HG02943 (cell line): ENCODE measurements around the gene RFX4.

Experiments used
- ATAC-seq: cut with Tn5 transposase; IDR thresholded peaks from one replicate; pipeline ENCODE4 v1.9.1; 2021; ENCODE audit warnings: mild to moderate bottlenecking, low read depth, moderate library complexity; ENCODE audit not compliant: unreplicated experiment

The RFX4 gene

DNA sequence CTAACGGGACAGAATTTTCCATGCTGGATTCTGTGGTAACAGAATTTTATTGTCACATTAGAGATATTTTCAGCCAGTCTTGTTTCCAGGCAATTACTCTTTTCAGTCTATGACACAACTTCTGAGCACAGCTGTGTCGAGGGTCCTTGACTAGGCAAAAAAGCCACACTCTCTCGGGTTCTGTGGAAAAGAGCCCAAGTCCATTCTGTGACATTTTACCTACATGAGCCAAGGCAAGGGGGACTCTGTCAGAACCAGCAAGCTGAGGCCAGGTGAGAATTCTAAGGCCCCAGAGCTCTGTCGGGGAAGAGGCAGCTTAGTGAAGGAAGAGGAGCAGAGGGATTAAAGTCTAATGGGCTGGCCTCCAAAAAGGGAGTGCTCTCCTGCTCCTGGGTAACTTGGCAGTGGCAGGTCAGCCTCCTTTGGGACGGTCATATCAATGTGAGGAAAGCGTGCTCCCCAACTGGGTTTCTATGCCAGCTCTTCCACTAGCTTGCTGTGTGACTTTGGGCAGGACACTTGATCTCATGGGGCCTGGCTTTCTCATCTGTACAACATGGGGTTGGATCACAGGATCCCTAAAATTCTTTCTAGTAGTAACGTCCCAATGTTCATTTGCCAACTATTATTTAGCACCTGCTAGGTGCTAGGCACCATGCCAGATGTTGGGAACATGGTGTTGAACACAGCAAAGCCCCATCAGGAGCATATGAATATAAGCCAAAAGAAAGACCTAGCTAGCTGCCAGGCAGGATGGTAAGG is 175.7 kb downstream of the RFX4 start:
- no peak for ATAC-seq

DNA sequence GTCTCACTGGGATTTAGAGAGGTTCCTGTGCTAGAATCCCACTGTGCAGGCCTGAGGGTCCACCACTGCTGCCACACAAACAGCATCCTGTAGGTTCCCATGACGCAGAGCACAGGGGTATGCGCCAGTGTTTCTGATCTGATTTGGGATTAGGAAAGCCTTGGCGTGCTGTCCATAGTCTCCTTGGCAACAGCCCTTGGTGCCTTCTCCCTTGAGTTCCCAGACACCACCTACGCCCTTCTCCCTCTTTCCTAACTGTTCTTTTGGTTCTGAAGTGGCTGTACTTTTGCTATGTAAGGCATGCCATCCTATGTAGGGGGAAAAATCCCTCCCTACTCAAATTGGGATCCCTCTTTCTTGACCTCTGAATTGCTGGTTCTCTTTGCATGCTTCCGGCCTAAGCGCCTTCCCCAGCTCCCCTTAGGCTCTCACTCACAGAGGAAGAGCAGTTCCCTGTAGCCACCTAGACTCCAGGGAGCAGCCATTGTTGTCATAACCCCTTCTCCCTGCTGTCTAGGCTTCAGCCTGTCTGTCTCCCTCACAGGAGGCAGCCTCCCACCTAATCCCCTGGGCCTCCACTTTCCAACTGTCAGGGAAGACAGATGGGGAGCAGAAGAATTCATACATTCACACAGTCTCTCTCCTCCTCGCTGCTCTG is 176.9 kb downstream of the RFX4 start:
- ATAC-seq = peak; percentile 28

DNA sequence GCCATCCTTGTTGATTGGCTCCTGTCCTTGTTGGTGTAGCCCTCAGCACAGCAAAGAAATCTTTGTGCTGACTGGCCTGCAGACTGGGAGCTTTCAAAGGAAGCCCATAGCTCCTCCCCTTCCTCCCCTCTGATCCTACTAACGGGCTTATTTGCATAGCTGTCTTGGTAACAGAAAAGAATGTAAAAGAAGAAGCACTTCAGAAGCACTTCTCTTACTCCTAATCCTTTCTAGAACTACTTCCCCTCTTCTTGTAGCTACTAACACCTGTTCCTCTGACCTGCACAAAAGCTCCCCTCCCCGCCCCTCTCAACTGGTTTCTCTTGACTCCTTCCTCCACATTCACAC is 177.4 kb downstream of the RFX4 start:
- ATAC-seq = peak; percentile 94

DNA sequence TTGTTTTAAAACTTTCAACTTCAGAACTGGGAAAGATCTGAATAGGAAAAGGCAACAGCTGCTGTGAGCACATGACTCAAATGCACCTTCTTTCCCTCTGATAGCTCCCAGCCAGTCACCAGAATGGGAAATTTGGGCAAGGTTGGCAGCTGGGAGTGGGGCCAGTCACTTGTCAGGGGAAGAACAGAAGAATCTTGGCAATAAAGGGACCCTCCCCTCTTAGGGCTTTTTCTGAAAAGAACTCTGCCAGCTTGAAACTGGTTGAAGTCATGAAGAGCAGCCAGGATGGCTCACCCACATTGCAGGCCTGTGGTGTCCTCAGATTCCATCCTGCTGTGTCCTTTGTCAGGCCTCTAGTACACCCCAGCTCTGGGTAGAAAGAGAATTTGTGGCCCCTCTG is 181.4 kb downstream of the RFX4 start:
- ATAC-seq = no peak

DNA sequence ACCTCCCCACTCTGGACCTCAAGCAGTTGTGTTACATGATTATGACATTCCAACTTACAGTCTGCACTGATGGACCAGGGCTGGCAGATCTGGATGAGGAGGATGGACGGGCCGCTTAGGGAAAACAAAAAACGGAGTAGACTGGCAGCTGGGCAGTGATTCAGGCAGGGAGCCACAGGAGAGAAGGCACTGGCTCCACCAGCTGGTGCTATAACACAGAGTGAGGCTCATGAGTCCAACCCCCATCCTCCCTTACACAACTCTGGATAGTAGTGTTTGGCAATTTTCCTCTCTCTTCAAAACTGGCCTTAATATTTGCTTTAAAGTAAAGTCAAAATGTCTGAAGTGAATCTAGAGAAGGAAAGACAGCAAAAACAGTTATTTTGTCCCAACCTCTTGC is 181.9 kb downstream of the RFX4 start:
- ATAC-seq = no peak

DNA sequence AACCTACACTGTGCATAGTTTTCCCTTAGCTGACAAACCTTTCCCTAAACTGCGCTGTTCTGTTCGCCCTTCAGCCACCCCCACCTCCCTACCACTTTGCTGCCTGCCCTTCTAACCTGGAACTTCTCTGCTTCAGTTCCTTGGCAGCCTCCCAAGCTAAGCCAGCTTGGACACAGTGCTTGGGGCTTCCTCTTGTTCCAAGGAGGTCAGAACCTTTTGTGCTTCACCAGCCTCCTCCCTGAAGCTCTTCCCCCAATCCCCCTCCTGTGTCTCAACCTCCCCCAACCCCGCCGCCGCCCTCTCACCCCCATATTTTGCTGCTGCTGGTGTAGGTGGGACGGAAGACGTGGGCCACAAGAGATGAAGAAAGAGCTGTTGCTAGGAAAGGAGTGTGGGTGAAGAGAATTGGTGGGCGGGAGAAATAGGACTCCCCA is 183.6 kb downstream of the RFX4 start:
- no peak for ATAC-seq

DNA sequence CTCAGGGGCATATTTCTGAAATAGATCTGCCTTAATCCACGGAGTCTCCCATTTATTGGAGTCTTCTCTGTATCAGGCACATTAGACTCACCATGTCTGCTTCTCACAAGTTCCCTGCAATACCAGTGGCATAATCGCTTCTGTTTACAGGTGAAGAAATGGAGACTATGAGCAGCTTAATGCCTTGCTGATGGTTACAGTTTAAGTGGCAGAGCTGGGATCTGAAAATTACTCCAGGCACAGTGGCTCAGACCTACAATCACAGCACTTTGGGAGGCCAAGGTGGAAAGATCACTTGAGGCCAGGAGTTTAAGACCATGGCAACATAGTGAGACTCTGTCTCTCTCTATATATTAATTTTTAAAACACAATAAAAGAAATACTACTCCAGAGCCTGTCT is 184.4 kb downstream of the RFX4 start:
- no peak for ATAC-seq

DNA sequence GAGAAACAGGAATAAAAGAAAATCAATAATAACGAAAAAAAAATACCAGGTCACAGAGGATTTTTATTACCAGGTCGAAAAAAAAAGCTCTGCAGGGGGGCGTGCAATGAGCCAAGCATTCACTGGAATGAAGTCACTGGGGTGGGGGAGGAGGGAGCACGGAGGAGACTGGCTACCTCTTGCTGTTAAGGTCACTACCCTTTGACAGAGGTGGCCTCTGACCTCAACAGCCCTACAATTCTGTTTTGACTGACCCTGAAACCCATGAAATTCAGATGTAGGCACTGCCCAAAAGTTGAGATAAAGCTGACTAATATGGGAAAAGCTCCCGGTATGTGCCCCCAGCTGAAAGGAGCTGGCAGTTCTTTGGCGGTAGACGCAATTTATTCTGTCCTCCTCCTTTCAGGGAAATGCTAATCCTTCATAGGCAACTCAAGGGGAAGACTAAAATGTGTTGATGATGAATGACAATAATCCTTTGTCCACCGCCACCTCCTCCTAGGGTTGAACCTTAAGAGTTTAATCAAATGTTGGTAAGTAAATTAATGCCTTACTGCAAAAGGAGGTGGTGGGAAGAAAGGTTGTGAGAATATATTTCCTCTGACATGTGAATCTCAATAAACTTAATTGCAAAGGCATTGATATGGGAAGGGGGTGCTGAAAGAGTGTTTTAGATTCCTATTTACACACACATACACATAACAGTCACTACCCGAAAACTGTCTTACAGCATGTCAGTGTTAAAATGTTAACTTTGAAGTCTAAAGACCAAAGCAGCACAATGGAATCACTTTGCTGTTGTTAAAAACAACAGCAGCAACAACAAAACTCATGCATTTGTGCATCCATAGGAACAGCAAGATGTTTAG is 185.4 kb downstream of the RFX4 start:
- no peak for ATAC-seq

DNA sequence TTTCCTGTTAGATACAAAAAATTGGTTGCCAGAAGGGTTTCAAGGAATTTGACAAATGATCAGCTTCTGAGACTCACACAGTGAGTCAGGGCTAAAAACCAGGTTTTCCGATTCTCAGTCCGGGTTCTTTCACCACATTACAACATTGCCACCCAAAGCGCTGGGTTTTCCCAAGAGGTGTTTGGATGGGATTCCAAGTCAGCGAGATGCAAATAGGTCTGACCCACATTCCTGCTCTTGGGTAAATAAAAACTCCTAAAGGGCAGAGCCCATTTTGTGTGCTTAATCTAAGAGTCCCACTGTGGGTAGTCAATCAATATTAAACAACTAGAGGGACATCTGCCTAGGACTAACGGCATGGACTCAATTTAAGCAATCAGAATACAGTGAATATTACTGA is 186.3 kb downstream of the RFX4 start:
- no peak for ATAC-seq

DNA sequence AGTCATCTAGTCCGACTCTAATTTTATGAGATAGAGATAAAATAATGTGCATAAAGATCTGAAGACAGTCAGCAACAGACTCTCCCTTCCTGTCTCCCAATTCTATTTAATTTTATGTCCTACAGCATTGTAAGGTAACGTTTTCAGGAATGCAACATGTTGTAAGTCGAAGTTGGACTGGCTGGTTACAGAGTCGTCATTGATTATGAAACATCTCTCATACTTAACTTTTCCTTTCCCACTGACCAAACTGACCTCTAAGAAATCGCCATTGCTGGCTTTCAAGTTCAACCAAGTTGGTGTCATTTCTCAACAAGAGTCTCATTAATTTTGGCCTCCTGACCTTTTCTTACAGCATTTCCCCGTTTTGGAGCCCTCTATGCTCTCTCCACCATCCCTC is 186.7 kb downstream of the RFX4 start:
- no peak for ATAC-seq

DNA sequence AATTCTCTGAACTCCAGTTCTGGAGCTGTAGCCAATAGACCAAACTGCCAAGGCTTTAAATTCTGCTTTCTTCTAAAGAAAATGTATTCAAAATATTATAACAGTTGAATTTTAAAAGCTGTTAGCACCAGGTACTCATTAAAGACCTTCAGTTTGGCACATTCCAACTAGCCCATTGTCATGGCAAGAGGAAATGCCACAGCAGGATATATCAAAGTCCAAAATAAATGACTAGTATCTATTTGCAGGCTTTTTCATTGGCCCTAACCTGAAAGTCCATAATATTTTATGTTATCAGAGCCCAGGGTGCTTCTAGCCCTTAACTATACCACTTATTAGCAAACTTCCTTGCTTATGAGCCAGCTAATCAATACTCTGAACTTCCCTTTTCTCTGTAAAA is 188.6 kb downstream of the RFX4 start:
- no peak for ATAC-seq

DNA sequence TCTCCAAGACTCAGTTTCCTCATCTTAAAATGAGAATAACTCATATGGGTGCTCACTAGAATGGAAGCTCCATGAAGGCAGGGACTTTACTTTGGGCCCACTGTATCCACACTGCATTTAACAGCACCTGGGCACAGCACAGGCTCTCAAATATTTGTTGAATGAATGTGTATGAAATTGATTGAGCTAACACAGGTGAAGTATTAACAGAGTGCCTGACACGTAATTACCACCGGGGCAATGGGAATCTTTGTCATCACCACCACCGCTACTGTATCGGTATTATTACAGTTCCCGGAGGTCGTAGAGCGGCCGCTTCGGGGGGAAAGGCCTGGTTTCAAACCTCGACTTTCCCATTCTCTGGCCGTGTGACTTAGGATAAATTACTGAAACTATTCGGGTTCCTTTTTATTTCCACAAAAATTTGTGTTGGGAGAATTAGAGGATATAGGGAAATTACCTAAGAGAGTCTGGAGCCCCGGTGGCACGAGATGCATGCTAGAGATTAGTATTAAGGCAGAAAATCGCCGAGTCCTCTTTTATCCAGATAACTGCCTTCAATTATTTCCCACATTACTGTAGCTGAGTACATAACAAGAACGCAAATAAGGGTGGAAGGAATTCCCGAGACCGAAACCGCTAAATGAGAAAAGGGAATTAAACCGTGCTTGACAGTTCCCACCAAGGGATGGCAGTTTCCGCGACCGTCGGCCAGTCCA is 190.6 kb downstream of the RFX4 start:
- no peak for ATAC-seq

DNA sequence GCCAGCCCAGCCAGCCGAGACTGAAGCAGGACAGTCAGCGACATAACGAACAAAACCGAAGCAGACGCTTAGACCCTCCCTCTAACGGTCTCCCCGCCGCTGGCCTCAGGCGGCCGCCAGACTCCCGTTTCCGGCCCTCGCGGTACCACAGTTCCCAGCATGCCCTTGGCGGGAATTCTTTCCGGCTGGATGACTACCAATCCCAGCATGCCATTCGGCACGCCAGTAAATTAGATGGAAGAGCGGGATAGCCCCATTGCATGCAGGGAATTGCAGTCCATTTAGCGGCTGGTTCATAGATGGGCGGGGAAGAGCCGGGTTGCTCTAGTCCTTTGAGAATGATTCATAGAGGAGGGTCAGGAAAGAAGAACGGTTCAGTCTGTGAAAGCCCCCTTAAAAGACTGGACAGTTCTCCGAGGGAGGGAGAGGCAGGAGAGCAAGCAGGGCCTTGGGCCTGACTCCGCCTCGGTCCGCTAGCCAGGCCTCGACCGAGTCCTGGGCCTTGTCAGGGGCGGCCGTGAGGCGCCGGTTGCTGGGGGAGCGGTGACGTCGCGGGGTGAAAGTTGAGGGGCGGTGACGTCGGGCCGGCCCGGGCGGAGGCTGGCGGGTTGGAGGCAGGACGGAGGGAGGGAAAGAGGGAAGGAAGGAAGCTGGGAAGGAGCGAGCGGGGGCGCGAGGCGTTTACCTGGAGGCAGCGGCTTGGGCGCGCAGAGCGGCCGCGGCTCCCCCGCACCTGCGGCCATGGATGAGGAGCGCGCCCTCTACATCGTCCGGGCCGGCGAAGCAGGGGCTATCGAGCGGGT is 191.4 kb downstream of the RFX4 start, which contains the start of gene RIC8B:
Gene RIC8B (plus strand): TSS at position 678 of the 803 bp plus-strand sequence. CDS start 64 bp downstream, at position 742.
- peak; percentile 88 for ATAC-seq

DNA sequence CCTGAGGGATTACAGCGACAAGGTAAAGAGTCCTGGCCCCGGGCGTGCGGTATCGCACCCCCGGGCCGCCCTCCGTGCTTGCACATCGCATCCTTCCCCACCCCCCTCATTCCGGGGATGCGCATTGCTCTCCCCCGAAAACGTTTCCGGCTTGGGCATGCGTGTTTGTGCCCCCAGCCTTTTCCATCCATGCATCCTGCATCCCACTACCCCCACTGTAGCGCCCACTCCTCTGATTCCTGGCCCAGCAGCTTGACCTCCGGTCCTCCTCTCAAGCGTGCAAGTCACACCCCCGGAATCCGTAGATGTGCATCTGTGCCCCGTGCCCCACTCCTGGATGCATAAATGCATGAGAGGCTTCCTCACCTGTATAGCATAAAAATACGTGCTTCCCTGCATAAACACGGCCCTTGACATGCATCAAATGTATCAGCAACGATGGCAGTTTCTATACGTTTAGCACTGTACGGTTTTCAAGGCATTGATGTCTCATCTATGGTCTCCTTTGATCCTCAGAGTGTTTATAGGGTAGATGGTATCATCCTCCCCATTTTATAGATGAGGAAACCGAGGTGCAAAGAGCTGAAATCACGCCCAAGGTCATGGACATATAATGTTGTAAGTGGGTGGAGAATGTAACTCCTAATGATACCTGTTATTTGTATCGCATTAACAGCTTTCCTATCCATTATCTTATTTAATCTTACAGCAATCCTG is 192.2 kb downstream of the RFX4 start:
- ATAC-seq = no peak

DNA sequence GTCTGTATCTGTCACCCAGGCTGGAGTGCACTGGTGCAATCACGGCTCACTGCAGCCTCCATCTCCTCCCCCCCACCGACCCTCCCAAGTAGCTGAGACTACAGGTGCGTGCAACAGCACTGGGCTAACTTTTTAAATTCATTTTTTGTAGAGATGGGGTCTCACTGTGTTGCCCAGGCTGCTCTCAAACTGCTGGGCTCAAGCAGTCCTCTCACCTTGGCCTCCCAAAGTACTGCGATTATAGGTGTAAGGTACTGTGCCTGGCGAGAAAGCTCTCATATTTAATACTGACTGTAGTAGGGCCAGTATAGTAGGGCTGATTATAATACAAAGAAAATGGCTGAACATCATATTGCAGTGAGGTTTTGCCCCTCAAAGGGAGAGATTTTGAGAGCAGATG is 194.1 kb downstream of the RFX4 start:
- ATAC-seq = no peak

DNA sequence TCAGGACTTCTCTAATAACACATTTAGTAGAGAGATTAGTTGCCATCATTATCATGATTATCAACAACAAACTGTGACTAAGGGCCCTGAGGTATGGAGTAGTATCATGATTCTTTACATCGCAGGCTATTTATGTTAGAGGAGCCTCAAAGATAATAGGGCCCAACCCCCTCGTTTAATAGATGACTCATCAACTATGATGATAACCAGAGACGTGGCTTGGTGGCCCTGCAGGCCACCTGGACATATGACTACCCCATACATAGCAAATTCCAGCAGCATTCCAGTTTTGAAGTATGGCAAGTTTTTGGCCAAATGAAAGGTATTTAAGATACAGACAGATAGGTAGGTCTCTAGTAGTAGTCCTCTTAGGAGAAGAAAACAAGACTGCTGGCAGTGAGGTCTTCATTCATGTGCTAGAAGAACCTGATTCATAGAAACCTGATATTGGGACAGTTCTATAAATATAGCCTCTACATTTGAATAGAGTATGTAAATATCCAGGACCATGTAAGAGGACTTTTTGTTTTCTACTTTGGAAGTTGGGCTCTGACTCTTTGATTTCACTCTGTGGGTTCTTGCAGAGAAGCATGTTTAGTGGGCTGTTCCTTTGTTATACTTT is 197.3 kb downstream of the RFX4 start:
- no peak for ATAC-seq

DNA sequence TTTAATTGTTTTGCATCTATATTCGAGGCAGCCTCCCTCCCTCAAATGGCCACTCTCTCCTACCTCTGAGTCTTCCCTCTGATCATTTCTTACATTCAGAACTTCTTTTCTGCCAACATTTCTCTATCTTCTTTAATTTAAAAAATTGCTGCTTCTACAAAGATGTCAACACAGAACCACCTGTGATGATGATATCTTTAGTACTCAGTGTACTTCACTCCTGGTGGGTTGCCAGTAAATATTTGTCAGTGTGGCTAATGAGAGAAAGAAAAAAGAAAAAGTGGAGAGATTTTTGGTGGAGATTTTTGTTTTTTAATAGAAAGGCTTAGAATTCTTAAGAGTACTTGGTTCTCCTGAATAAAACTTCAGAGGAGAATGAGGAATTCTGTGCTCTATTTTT is 199.8 kb downstream of the RFX4 start:
- ATAC-seq = no peak

DNA sequence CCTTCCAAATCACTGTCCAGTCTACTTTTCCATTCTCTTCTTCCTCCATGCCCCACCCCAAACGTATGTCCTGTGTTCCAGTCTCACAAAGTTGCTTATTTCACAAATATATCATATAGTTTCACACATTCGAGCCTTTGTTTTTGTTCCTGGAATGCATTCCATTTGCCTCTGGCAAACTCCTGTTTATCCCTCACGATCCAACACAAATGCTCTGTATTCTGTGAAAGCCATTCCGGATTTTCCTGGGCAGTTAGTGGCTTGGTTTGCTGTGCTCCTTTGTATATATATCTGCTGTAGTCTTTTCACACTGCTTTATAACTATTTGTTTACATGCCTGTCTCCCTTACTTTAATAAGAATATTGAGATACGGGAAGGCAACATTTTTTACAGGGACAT is 200.7 kb downstream of the RFX4 start:
- ATAC-seq = no peak

DNA sequence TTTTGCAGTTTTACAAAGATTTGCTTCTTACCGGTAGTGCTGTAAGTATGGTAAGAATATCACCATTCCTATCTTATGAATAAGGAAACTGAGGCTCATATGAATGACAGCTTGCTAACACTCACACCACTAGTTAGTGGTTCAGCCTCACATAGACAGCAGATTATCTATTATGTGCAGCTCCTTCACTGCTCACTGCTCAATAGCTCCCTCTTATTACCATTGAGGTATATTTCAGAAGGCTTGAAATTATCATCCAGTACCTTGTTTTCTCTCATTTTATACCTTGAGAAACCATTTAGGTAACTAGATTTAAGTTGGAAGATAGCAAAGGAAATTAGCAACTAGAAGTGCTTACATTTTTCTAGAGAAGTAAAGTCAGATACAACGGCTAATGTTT is 207.2 kb downstream of the RFX4 start:
- ATAC-seq = no peak
